Pons (tissue), 1 donor: ENCODE data around the gene PRR23E.

ENCODE experiments used
- DNase-seq: peaks from one replicate; pipeline ENCODE4 v3.0.0-alpha.2; 2016; ENCODE audit warnings: low spot score

PRR23E gene, protein sequence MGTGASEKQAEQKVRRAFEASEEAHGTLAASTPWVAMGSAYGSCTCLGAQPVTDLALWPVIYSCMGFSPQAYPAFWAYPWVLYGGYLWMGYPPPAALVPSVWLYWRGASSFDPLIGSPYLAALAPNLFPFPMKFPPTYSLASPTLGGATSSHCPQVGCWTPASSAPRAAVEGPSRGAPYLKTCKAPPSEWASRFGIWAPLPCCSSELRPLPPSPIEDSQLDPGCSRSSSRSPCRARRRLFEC

DNA sequence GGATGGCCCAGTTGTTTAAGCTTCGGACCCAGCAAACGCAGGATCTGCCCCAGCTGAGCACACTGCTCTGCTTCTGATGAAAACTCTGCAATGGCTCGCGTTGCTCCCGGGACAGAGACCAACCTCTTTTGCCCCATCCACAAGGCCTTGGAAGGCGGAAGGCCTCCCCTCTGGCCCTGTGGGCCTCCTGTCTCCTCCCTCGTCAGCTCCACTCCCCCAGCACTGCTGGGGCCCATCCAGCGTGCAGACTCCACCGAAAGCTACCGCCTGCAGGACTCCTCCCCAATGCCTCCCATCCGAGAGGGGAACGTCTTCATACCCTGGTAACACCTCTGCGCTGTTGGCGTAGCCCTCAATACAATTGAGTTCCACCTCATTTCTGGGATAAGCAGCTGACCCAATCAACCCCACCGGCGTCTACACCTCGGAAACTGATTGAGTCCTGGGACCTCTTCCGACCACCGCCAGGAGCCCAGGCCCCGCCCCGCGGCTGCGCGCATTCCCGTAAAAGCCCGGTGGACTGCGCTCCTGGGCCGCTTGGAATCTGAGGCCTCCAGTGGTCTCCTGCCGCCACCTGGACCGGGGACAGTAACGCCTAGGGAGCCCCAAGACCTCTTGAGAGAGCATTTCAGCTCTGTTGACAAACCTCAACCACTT lies at the start of gene PRR23E:
TSS of gene PRR23E (plus strand) at position 556 of the 657 bp plus-strand sequence. CDS start 3,555 bp downstream, outside the sequence.
- no peak for DNase-seq

DNA sequence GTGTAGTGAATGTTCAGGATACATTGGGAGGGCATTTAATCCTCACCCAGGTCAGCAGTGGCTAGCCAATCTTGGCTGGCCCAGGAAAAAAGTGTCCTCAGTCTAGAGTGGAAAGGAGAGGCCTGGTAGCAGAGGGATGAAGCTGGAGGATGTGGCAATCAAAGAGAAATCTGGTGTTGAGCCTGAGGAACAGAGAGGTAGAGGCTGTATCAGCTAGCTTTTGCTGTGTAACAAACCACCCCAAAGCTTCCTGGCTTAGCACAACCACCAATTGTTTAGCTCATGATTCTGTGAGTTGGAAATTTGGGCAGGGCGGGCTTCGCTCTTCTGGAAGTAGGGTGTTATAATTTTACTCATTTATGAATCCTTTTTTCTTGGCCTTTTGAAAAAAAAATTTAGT lies 49.8 kb upstream of the PRR23E start:
- DNase-seq = no peak

DNA sequence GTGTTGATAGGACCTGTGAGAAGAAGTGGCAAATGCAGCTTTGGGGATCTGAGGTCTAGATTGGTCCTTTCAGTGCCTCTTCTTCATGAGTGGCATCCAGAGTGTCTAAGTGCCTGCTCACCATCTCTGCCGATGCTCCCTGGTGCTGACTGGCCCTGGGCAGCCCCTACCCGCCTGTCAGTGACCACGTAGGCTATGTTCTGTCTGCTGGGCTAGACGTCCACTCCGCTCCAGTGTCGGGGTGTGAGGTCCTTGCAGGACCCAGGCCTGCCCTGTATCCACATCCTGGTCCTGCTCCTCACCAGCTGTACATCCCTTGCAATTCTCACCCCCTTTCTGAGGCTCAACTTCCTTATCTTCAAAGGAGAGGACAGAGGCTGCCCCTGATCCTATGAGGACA lies 48.3 kb upstream of the PRR23E start:
- no peak for DNase-seq

DNA sequence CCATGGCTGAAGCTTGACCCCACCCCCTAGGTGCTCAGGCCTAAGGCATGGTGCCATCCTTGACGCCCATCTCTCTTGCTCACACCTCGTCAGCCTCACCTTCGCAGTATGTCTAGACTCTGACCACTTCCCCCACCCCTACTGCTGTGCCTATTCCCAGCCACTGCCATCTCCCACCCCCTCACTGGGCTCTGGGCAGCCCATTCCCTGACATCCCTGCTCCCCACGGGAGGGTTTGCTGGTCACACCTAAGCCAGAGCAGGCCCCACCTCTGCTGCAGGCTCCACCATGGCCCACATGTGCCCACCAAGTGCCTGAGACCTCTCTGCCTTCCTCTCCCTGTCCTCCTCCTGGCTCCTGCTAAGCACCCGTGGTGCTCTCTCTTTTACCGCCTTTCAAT lies 47.7 kb upstream of the PRR23E start:
- DNase-seq = no peak

DNA sequence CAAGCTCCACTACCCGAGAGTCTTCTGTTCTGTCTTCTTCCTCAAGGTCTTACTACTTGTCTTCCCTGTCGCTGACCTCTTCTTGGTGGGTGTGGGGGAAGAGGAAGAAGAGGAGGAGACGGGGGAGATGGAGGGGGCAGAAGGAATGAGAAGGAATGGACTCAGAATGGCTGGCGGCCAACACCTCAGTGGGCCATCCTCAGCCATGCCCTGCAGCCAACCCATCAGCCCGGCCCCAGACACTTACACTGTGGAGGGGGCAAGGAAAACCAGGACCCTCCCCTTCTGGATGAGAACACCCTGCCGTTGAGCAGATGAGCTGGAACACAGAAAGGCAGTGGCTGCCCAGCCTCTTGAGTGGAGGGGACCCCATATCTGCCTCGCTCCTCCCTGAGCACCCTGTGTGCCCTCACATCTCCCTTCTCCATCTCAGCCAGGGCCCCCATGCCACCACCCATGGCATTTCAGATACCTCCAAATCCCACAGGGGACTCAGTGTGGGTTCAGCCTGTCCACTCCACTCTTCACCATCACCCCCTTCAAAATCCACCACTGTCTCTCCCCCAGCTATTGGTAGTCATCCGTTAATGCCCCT lies 45.5 kb upstream of the PRR23E start:
- DNase-seq = no peak

DNA sequence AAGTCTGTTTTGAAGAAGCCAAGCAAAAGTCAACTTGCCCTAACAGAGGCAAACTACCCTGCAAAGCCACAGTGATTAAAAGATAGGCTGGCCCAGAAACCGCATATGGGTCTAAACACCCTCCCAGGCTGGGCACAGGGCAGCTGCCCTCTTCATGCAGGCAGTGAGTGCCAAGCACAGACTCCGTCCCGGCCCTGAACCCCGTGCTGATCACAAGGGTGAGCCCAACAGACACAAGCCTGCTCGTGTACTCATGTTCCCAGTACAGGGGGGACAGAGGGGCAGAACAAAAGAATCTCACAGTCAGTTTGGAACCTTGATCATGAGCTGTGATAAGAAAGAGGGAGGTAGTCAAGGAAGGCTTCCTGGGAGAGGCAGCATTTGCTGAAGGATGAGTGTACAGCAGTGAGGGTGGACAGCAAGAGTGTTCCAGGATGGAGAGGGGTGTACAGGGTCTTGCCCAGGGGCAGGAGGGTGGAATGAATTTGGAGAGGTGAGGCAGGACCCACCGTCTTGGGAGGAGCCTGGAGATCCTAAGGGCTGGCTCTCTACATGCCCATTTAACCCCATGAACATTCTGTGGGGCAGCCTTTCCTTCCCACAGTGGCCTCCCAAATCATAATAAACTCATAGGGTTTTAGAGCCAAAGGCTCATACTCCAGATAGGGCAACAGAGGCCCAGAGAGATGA lies 43.2 kb upstream of the PRR23E start:
- no peak for DNase-seq

DNA sequence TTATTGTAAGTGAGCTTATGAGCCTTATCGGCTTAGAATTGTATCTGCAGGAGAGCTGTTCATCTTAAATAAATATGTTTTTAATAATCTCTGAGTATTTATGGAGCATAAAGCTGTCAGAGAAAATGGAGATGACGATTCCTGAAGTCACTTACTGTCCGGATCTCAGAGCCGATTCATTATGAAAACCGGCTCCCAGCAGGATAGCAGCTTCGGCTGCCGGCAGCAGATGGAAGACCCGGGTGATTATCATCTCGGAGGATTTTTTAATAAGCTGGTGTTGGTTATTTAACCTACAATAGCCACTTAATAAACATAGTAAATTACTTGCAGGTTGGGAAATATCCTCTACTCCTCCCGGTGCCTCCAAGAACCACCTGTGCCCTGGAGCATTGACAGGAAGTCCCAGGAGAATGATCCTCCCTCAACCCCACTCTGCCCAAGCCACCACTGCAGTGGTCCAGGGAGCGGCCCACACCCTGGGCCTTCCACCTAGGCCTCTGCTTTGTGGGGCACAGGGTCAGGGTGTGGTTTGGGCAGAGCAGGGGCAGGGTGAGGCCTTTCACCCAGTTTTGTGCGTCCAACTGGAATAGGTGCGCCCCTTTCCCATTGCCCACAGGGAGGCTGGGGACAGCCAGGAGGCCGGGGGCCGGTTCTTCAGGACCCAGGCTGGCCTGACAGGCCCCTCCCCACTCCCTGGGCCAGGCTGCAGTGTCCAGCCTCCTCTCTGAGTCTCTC lies 42.2 kb upstream of the PRR23E start:
- DNase-seq = no peak

DNA sequence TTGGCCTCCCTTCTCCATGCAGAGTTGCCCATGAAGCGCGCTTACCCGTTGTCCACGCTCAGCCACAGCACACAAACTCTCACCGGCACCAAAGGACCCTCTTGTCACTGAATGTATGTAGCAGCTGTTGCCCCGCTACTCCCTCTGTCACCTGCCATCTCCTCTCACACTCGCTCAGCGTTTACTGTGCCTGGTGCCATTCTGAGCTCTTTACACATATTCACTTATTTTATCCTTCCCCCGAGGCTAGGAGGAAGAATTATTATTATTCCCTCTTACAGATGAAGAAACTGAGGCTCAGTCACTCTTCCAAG lies 41.7 kb upstream of the PRR23E start:
- no peak for DNase-seq

DNA sequence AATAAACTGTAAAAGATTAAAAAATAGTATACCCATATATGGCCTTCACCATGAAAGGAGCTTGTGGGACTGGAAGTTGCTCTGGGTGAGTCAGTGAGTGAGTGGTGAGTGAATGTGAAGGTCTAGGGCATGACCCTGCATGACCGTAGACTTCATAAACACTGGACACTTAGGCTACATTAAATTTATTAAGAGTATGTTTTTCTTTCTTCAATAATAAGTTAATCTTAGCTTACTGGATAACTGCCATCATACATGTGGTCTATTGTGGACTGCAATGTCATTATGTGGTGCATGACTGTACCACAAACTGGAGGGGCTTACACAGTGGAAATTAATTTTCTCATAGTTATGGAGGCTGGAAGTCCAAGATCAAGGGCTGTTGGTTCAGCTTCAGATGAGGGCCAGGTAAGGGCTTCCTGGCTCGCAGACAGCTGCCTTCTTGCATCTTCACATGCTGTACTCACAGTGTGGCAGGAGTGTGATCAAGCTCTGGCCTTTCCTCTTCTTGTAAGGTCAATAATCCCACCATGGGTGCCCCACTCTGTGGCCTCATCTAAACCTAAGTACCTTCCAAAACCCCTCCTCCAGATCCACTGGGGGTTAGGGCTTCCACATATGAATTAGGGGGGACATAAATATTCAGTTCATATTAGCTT lies 40.8 kb upstream of the PRR23E start:
- no peak for DNase-seq

DNA sequence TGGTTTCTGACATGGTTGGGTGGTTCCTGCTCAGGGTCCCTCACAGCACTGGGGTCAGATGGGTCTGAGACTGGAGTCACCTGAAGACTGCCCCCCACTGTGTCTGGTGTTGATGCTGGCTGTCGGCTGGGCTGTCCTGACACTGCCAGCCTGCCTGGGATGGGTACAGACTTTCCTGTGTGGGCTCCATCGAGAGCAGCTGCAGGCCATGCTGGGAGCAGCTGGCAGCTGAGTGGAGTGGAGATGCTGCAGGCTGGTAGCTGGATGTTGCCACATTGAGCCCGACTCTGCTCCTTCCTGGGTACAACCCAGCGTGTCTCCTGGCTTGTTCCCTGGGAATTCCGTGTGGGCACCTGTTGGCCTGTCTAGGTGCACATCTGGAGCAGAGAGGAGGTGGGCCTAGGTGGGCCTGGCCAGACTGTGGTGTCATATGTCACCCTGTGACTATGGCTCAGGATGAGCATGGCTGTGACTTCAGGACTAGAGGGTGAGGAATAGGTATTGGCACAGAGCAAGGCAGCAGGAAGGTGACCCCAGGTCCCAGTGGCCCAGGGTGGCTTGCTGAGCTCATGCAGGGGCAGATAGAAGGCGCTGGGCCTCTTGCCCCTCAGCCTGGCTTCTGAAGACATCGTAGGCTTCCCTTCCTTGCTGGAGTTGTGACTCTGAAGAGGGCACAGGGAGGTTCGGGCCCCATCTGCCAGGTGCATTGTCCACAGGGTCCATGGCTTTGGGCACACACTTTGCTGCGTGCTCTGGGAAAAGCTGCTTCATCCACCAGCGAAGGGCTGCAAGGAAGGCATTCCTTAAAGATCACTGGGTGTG lies 40.0 kb upstream of the PRR23E start:
- DNase-seq = no peak

DNA sequence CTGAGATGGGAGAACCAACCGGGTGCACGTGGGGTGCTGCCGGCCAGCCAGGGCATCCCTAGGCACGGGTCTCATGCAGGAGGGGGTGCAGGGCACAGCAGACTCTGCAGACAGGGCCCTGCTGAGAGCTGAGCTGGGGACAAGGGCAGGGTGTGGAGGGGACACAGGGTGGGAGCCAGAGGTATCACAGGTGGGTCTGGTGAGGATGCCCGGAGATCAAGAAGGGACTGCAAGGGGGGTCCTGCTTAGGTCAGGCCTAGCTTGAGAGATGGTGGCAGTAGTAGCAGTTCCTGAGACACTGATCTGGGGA lies 39.5 kb upstream of the PRR23E start:
- no peak for DNase-seq

DNA sequence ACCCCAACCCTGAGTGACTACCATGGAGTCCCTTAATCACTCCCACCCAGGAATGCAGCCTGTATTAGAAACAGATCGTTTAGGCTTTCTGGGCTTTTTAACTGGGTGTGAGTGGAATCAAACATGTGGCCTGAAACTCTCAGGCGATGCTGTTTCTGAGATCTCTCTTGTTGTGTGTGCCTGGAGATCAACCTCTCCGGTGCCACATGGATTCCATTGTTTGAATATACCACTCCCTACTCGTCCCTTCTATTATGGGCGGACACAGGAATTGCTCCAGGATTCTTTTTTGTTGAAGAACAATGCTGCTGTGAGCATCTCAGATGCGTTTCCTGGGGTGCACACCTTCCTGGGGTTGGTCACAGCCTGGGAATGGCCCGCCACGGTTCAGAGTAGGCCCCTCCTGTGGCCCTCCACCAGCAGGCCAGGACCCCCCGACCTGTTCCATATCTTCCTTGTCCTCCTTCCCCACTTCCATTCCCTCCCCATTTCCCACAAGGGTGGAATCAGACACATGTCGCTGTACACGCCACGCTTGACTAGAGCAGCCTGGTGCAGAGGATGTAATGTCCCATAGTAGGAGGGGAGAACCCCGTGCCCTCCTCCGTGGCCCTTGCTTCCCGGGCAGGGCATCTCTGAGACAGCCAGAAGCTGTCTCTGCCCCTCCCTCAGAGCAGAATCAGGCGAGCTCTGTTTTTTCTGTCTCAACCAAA lies 36.4 kb upstream of the PRR23E start:
- no peak for DNase-seq

DNA sequence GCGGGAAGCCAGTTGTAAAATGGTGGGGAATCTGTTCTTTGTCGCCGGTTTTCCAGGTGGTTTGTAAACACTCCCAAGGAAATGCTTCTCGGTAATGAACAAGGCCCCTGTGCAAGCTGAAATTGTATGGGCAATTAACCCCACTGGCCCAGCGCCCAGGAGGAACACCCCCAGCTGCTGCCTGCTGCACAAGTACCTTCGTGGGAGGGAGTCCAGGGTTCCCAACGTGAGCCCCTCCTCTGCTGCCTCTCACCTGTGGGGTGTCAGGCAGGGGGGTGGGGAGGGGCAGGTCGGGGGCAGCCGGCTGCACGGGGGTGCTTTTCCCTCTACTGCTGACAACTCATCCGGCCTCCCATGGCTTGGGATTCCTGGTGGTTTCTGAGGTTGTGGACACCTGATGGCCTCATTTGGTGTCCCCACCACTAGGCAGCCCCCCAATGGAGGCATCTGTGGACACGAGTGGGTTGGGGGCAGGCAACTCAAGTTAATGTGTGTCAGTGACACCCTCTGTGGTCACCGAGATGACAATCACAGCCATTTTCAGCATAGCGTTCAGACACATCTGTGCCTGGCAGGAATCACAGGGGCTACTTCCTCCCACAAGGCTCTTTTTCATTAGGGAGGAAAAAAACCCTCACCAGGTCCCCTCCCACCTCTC lies 35.6 kb upstream of the PRR23E start:
- DNase-seq = no peak

DNA sequence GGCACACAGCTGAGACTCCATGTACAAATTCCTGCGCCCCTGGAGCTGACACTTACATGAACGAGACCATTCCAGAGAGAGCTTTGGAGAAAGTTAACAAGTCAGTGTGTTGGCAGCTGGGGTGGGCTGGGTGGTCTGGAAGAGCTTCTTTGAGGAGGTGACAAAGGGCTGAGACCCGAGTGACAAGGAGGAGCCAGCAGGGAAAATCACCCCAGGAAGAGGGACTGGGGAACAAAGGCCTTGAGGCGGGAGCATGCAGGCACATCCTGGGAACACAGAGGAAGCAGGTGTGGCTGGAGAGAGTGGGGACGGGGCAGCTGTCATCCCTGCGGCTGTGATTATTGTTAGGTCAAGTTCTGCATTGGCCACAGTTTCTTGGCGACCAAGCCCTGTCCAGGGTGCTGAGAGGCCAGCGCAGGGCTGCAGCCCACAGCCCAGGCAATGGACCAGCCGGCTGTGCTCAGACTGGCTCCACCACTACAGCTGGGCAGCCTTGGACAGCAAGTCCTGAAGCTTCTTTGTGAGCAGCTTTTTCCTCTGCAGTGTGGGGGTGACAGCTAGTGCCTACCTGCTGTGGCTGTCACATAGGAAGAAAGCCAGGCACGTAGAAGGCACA lies 34.2 kb upstream of the PRR23E start:
- DNase-seq = no peak

DNA sequence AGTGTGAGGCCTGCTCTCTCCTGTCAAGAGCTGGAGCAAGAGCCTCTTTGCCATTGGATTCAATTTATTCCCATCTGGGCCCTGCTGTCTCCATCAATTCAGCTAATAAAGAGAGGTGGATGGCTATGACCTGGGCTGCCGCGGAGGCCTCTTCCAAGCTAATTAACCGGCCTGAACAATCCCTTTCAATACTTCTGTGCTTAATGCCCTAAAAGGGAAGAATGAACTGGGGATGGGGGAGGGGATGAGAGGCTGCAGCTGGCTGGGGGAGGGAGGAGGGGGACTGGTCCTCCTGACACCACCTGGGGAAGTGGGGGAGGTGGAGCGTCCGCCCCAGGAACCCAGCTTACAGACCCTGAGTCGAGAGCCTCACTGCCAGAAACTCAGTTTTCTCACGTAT lies 33.4 kb upstream of the PRR23E start:
- no peak for DNase-seq

DNA sequence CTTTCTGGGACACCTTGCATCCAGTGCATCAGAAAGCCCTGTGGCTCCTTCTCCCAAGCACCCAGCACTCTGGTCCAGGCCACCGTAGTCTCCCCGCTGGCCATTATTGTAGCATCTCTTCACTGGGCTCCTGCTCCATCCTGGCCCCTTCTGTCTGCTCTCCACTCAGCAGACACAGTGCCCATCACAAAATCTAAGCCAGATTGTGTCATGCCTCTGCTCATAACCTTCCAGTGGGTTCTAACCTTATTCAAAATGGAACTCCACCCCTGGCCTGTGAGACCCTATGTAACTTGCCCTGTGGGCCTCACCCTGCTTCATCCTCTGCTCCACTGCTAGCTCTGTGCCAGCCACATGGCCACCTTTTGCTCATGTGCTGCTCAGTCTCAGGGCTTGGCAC lies 31.7 kb upstream of the PRR23E start:
- no peak for DNase-seq

DNA sequence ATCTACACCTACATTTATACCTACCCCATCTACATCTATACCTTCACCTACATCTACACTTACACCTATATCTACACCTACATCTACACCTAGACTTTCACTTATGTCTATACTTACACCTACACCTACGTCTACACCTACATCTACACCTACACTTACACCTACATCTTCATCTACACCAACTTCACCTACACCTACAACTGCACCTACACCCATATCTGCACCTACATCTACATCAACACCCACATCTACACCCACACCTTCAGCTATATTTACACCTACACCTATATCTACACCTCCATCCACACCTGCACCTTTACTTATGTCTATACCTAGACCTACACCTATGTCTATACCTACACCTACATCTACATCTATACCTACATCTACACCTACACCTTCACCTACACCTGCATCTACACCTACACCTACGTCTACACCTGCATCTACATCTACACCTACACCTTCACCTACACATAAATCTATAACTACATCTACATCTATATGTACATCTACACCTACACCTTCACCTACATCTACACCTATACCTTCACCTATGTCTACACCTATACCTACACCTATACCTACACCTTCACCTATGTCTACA lies 30.9 kb upstream of the PRR23E start:
- no peak for DNase-seq

DNA sequence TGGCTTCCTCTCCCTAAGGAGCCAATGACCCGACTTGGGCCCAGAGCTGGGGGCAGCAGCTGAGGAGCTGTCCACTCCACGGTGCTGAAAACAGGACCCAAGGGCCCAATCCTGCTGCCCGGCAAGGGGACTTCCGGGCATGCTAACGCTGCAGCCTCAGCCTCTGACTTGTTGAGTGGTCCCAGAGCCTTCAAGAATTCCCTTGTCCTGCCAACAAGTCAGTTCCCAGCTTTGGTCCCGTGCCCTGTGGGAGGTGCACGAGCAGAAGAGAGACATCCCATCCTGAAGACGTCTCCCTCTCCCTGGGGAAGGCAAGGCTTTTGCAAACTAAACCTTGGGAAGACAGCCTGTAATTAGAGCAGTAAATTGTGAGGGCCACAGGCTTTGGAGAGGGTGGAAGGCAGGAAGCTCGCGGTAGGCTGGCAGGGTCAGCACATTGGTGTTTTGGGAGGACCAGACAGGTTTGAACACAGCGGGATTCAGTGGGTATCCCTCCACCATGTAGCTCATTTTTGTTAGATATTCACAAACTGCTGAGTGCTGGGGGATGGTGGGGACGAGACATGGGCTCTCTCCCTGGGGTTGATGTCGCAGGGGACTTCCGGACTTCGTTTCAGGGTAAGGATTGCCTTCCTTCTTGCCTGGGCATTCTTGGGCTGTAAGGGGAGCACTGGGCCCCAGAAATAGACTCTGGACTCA lies 29.8 kb upstream of the PRR23E start:
- DNase-seq = no peak

DNA sequence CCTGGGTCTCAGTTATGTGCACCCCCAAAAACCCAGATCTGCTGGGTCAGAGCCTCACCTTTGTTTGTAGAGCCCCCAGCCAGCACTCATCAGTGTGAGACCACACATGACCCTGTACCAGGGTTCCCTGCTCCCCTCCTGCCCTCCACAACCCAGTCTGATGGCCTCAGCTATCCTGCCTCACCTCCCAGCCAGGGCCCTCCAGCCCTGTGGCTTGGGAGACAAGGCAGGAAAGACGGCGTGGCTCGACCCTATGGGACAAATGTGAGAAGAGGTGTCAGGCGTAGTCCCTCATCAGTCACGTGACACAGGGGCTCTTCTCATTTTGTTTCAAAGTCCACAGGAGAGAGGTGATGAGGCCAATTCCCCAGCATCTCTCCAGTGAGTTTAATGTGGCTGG lies 28.3 kb upstream of the PRR23E start:
- no peak for DNase-seq
